ENCODE measurements around the gene C9orf152. TPM values are rescaled to one million over a fixed set of nuclear protein-coding genes. Genes with fewer than 3 reads are reported as not detected.

C9orf152 gene
- total and polyA plus RNA-seq, 4 donors: 0.08 to 0.29 (median 0.20) TPM; not detected in 1

DNA sequence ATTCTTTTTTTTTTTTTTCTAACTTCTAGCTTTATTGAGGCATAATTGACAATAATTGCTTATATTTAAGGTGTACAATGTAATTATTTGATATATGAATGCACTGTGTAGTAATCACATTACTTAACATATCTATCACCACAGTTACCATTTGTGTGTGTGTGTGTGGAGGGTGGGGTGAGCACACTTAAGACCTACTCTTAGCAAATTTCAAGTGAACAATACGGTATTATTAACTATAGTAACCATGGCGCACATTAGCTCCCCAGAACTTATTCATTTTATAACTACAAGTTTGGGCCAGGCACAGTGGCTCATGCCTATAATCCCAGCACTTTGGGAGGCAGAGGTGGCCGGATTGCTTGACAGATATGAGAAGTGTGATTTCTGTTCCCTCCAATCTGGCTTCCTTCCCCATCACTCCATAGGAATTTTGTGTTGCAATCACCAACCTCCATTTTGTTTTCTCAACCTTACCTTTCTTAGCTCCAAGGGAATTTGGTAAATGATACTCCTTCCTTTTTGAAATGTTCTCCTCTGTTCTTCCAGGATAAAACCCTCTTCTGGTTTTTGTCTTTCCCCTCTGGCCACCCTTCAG lies 33.4 kb upstream of the C9orf152 start:
- 98% methylated on average over 3 of the region's 3 CpGs for WGBS
- DNase-seq (ENCODE audit: low spot score): no peak
- Histone ChIP-seq H3K9ac (ENCODE audit: low read depth in 1 of 2, low read length in 2 of 2) (no peak overlapping the region), H3K36me3 (ENCODE audit: control insufficient read depth in 4 of 4, insufficient read depth in 3 of 4, low read depth in 1 of 4, low read length in 3 of 4) (peaks cover 0 to 11% (median 7%) of the 10 kb centered on the region in 4 donors), H3K4me1 (ENCODE audit: control insufficient read depth in 4 of 4, insufficient read depth in 4 of 4, low read length in 3 of 4) (peaks cover 0 to 5% (median 4%) of the 10 kb centered on the region in 4 donors), H3K9me3 (ENCODE audit: control insufficient read depth in 4 of 4, low read length in 3 of 4) (no peaks in the 10 kb centered on the region), H3K27ac (ENCODE audit: low read depth in 1 of 2, low read length in 2 of 2) (no peak overlapping the region), H3K4me3 (ENCODE audit: low read depth in 1 of 3, low read length in 3 of 3) (no peak overlapping the region), H3K27me3 (ENCODE audit: control insufficient read depth in 4 of 4, insufficient read depth in 4 of 4, low read length in 3 of 4) (no peaks in the 10 kb centered on the region)
- no peak for TF ChIP-seq FOXA2 (IDR thresholded peaks at IDR 0.05)
- TF ChIP-seq HNF4G (IDR thresholded peaks at IDR 0.05): no peak
- TF ChIP-seq HNF4A (conservative IDR thresholded peaks at IDR 0.05): no peak
- no peak for TF ChIP-seq TAF1 (conservative IDR thresholded peaks at IDR 0.05)
- no peak for TF ChIP-seq EGR1 (IDR thresholded peaks at IDR 0.05; ENCODE audit: low read depth in 2 of 2)
- TF ChIP-seq GABPA (IDR thresholded peaks at IDR 0.05 in 1 of 2, conservative IDR thresholded peaks at IDR 0.05 in 1 of 2): no peak
- no peak for TF ChIP-seq FOXA1 (IDR thresholded peaks at IDR 0.05)
- no peak for TF ChIP-seq JUND (IDR thresholded peaks at IDR 0.05)
- TF ChIP-seq, protein P1, sequence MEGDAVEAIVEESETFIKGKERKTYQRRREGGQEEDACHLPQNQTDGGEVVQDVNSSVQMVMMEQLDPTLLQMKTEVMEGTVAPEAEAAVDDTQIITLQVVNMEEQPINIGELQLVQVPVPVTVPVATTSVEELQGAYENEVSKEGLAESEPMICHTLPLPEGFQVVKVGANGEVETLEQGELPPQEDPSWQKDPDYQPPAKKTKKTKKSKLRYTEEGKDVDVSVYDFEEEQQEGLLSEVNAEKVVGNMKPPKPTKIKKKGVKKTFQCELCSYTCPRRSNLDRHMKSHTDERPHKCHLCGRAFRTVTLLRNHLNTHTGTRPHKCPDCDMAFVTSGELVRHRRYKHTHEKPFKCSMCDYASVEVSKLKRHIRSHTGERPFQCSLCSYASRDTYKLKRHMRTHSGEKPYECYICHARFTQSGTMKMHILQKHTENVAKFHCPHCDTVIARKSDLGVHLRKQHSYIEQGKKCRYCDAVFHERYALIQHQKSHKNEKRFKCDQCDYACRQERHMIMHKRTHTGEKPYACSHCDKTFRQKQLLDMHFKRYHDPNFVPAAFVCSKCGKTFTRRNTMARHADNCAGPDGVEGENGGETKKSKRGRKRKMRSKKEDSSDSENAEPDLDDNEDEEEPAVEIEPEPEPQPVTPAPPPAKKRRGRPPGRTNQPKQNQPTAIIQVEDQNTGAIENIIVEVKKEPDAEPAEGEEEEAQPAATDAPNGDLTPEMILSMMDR (IDR thresholded peaks at IDR 0.05; ENCODE audit: low read depth, low read length, missing input control): no peak
- no peak for TF ChIP-seq RXRA (IDR thresholded peaks at IDR 0.05)
- TF ChIP-seq, protein P2, sequence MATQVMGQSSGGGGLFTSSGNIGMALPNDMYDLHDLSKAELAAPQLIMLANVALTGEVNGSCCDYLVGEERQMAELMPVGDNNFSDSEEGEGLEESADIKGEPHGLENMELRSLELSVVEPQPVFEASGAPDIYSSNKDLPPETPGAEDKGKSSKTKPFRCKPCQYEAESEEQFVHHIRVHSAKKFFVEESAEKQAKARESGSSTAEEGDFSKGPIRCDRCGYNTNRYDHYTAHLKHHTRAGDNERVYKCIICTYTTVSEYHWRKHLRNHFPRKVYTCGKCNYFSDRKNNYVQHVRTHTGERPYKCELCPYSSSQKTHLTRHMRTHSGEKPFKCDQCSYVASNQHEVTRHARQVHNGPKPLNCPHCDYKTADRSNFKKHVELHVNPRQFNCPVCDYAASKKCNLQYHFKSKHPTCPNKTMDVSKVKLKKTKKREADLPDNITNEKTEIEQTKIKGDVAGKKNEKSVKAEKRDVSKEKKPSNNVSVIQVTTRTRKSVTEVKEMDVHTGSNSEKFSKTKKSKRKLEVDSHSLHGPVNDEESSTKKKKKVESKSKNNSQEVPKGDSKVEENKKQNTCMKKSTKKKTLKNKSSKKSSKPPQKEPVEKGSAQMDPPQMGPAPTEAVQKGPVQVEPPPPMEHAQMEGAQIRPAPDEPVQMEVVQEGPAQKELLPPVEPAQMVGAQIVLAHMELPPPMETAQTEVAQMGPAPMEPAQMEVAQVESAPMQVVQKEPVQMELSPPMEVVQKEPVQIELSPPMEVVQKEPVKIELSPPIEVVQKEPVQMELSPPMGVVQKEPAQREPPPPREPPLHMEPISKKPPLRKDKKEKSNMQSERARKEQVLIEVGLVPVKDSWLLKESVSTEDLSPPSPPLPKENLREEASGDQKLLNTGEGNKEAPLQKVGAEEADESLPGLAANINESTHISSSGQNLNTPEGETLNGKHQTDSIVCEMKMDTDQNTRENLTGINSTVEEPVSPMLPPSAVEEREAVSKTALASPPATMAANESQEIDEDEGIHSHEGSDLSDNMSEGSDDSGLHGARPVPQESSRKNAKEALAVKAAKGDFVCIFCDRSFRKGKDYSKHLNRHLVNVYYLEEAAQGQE (IDR thresholded peaks at IDR 0.05): no peak

DNA sequence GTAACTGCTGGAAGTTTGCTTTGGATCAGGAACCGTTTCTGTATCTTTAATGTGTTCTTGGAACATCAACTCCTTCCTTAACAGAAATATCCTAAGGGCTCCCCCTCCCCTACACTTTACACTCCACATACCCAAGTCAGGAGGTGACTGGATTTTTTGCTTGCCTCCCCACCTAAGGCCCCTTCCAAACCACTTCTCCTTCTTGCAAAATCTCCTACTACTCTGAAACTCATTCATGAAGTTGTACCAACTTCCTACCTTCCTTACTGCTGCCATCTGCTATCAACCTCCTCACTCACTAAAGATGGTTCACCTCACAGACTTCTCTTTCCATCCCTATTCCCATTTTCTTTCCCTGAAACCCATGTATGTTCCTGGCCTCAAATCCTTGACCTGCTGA lies 32.2 kb upstream of the C9orf152 start:
- no peaks in the 10 kb centered on the region for H3K9me3 ChIP-seq (ENCODE audit: control insufficient read depth in 4 of 4, low read length in 3 of 4)
- no peak overlapping the region for H3K9ac ChIP-seq (ENCODE audit: low read depth in 1 of 2, low read length in 2 of 2)
- no peak overlapping the region for H3K4me3 ChIP-seq (ENCODE audit: low read depth in 1 of 3, low read length in 3 of 3)
- no peak overlapping the region for H3K27ac ChIP-seq (ENCODE audit: low read depth in 1 of 2, low read length in 2 of 2)
- H3K27me3 ChIP-seq (ENCODE audit: control insufficient read depth in 4 of 4, insufficient read depth in 4 of 4, low read length in 3 of 4): no peaks in the 10 kb centered on the region
- H3K4me1 ChIP-seq (ENCODE audit: control insufficient read depth in 4 of 4, insufficient read depth in 4 of 4, low read length in 3 of 4): peaks cover 0 to 5% (median 4%) of the 10 kb centered on the region in 4 donors
- peaks cover 0 to 10% (median 7%) of the 10 kb centered on the region in 4 donors for H3K36me3 ChIP-seq (ENCODE audit: control insufficient read depth in 4 of 4, insufficient read depth in 3 of 4, low read depth in 1 of 4, low read length in 3 of 4)
- DNase-seq (ENCODE audit: low spot score): no peak
- TF ChIP-seq YY1 (IDR thresholded peaks at IDR 0.05) (no peak), SP1 (IDR thresholded peaks at IDR 0.05) (no peak), HNF4G (IDR thresholded peaks at IDR 0.05) (no peak), GABPA (IDR thresholded peaks at IDR 0.05 in 1 of 2, conservative IDR thresholded peaks at IDR 0.05 in 1 of 2) (no peak), FOXA1 (IDR thresholded peaks at IDR 0.05) (no peak), JUND (IDR thresholded peaks at IDR 0.05) (no peak), TAF1 (conservative IDR thresholded peaks at IDR 0.05) (no peak)
- TF ChIP-seq, protein P3, sequence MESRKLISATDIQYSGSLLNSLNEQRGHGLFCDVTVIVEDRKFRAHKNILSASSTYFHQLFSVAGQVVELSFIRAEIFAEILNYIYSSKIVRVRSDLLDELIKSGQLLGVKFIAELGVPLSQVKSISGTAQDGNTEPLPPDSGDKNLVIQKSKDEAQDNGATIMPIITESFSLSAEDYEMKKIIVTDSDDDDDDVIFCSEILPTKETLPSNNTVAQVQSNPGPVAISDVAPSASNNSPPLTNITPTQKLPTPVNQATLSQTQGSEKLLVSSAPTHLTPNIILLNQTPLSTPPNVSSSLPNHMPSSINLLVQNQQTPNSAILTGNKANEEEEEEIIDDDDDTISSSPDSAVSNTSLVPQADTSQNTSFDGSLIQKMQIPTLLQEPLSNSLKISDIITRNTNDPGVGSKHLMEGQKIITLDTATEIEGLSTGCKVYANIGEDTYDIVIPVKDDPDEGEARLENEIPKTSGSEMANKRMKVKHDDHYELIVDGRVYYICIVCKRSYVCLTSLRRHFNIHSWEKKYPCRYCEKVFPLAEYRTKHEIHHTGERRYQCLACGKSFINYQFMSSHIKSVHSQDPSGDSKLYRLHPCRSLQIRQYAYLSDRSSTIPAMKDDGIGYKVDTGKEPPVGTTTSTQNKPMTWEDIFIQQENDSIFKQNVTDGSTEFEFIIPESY (IDR thresholded peaks at IDR 0.05): no peak
- TF ChIP-seq, protein P2 (IDR thresholded peaks at IDR 0.05): no peak
- WGBS: 44% methylated on average over 1 of the region's 1 CpG
